Measurements from ENCODE around the gene SPATS2L.

DNA sequence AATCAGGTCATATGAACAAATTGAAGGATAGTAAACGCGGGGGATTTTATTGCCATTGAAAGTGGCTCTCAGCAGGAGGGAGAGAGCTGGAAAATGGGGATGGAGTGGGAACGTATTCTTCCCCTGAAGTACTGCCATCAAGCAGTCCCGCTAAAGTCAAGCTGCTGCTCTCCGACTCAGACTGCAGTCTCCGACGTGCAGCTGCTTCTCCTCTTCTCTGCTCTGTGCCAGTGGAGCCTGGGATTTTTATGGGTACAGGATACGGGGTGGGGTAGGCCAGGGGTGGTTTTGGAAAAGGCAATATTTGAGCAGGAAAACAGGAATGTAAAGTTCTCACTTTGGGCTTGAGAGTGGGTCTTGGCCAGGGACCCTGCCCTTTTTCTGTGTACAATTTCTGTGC is 170.3 kb downstream of the SPATS2L start:
- TF ChIP-seq, protein P1, sequence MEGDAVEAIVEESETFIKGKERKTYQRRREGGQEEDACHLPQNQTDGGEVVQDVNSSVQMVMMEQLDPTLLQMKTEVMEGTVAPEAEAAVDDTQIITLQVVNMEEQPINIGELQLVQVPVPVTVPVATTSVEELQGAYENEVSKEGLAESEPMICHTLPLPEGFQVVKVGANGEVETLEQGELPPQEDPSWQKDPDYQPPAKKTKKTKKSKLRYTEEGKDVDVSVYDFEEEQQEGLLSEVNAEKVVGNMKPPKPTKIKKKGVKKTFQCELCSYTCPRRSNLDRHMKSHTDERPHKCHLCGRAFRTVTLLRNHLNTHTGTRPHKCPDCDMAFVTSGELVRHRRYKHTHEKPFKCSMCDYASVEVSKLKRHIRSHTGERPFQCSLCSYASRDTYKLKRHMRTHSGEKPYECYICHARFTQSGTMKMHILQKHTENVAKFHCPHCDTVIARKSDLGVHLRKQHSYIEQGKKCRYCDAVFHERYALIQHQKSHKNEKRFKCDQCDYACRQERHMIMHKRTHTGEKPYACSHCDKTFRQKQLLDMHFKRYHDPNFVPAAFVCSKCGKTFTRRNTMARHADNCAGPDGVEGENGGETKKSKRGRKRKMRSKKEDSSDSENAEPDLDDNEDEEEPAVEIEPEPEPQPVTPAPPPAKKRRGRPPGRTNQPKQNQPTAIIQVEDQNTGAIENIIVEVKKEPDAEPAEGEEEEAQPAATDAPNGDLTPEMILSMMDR (IDR thresholded peaks at IDR 0.05), result no peak
- no peak for TF ChIP-seq POLR2A (IDR thresholded peaks at IDR 0.05)

Data from prostate gland (tissue), 2 donors.